Measurements from ENCODE around the gene GRID2. TPM values are rescaled to one million over a fixed set of nuclear protein-coding genes. Genes with fewer than 3 reads are reported as not detected.

GRID2 gene
- total and polyA plus RNA-seq, 2 of the 4 experiments (the other 2 are of a cell fraction), result under 0.01 TPM; not detected in 1

- H2AFZ ChIP-seq (replicated peaks; ENCODE audit: low read length, poor library complexity), result no peak overlapping the region
- H3K4ac ChIP-seq (ENCODE audit: low read depth, low read length), result no peak overlapping the region
- ChIA-PET CTCF (no interaction called here), POLR2A (ENCODE audit: unreplicated experiment) (no interaction called here)
- DNase-seq, result no peak
- H3K4me2 ChIP-seq (ENCODE audit: low read depth, low read length), result no peak overlapping the region
- no TSS peak for BruUV-seq (replicated peaks)
- no peak overlapping the region for H4K5ac ChIP-seq (ENCODE audit: low read depth, low read length)
- H2AK5ac ChIP-seq (ENCODE audit: low read depth, low read length), result no peak overlapping the region
- H3K9ac ChIP-seq (ENCODE audit: low read depth, low read length), result no peak overlapping the region
- no peak overlapping the region for H2BK120ac ChIP-seq (ENCODE audit: low read depth, low read length)
- ATAC-seq (ENCODE audit: low read depth), result no peak
- dilution Hi-C loops (cut with HindIII; ENCODE audit: low sequenced_read_pairs, unreplicated experiment) (no loop called here), in situ Hi-C loops (cut with MboI; ENCODE audit: low sequenced_read_pairs) (no loop called here), intact Hi-C loops (cut with micrococcal nuclease) (no loop called here)
- no peak overlapping the region for H3K23ac ChIP-seq (ENCODE audit: low read depth, low read length)
- H3K36me3 ChIP-seq (ENCODE audit: control insufficient read depth, insufficient read depth, low read length), result no peaks in the 10 kb centered on the region
- H4K8ac ChIP-seq (ENCODE audit: low read depth in 2 of 2, low read length in 2 of 2), result no peak overlapping the region
- 100% methylated on average over 2 of the region's 7 CpGs; no CpG with 5 or more reads in 1 of the 2 experiments for WGBS, 2 experiments (ENCODE audit: extremely low coverage in 2 of 2, insufficient read length in 1 of 2)
- H4K91ac ChIP-seq (ENCODE audit: insufficient read depth, low read depth, low read length), result no peak overlapping the region
- no peak overlapping the region for H3K4me3 ChIP-seq (ENCODE audit: insufficient read depth, low read depth, low read length)
- H3K79me1 ChIP-seq (ENCODE audit: low read depth in 1 of 2, low read length in 2 of 2), result no peaks in the 10 kb centered on the region
- H3K18ac ChIP-seq (ENCODE audit: low read depth, low read length), result no peak overlapping the region
- H2BK15ac ChIP-seq (ENCODE audit: low read depth, low read length), result no peak overlapping the region
- no peak overlapping the region for H3K27ac ChIP-seq (ENCODE audit: insufficient read depth, low read length)
- no peaks in the 10 kb centered on the region for H3K4me1 ChIP-seq (ENCODE audit: control insufficient read depth, insufficient read depth, low read length)
- H2BK20ac ChIP-seq (ENCODE audit: low read depth, low read length), result no peak overlapping the region
- no peaks in the 10 kb centered on the region for H4K20me1 ChIP-seq (ENCODE audit: insufficient read depth, low read length)
- TF ChIP-seq MAFK (IDR thresholded peaks at IDR 0.05; ENCODE audit: low read depth, low read length) (no peak), RFX5 (IDR thresholded peaks at IDR 0.05; ENCODE audit: low read depth, low read length) (no peak), NFE2L2 (IDR thresholded peaks at IDR 0.05; ENCODE audit: low read depth, low read length) (no peak), CHD1 (IDR thresholded peaks at IDR 0.05; ENCODE audit: low read depth, low read length) (no peak)
- no peaks in the 10 kb centered on the region for H3K9me1 ChIP-seq (ENCODE audit: insufficient read depth, low read length)
- H2AK9ac ChIP-seq (replicated peaks; ENCODE audit: low read depth, low read length, poor library complexity), result no peak overlapping the region
- H3K27me3 ChIP-seq (ENCODE audit: control insufficient read depth, insufficient read depth, low read length), result no peaks in the 10 kb centered on the region
- no peak overlapping the region for H2BK5ac ChIP-seq (ENCODE audit: low read depth, low read length, poor library complexity, severe bottlenecking)
- H3K56ac ChIP-seq (ENCODE audit: extremely low read depth, insufficient read depth, low read length), result no peak overlapping the region
- no peaks in the 10 kb centered on the region for H3K9me3 ChIP-seq (ENCODE audit: control insufficient read depth, insufficient read depth, low read length)
- H3K14ac ChIP-seq (replicated peaks; ENCODE audit: low read depth, low read length), result no peak overlapping the region
Measured at GRCh38 chr4:93103042-93103441, 799.3 kb downstream of the GRID2 start.
